HG02588 (cell line): ENCODE measurements around the gene C1orf122.
"Not testable (repeated sequence)": the region's sequence is repeated elsewhere in the genome, so short reads cannot be mapped to it uniquely, and the experiment has no call there.

Experiments used
- ATAC-seq: cut with Tn5 transposase; IDR thresholded peaks from one replicate; pipeline ENCODE4 v1.9.1; 2021; ENCODE audit warnings: mild to moderate bottlenecking, moderate library complexity; ENCODE audit not compliant: unreplicated experiment

The C1orf122 gene

DNA sequence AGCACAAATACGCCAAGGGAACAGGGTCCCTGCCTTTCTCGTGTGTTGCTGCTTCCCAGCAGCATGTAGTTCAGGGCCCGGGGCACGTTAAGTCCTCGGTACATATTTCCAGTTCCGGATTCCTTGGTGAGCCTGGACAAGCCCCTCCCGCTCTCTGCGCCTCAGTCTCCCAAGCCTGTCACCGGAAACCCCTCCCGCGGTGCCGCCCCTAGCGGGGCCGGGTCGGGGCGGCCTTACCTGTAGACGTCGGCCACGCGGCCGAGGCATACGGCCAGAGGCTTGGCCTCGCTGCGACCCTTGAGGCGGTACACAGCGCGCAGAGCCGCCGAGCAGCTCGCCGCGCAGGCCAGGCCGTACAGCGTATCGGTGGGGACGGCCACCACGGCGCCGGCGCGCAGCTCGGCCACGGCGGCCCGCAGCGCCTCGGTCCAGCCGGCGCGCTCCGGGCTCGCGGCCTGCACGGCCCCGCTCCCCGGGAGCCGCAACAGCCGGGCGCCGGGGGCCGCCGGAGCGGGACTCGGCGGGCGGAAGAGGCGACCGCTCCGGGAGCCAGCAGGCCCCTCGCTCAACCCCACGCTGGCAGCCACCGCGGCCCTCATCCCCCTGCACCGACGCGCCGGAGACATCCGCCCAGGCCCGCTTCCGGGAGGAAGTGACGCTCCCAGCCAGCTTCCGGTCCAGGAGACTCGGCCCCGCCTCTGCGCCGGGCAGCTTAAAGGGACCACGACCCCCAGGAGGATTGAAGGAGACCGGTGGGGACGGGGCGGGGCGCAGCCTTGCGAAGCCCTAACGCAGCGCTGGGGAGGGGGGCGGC, at the start of gene C1orf122, which contains the start of gene YRDC:
C1orf122 (plus strand) TSS at position 236 of the 814 bp plus-strand sequence. CDS start 615 bp downstream, outside the sequence.
YRDC (minus strand) TSS at position 654 of the 814 bp plus-strand sequence; CDS start at position 626, 28 bp downstream.
- peak; percentile 86 for ATAC-seq

- ATAC-seq: no peak
These were observed 48.1 kb upstream of the C1orf122 start for GRCh38 chr1:37759451-37759850.

DNA sequence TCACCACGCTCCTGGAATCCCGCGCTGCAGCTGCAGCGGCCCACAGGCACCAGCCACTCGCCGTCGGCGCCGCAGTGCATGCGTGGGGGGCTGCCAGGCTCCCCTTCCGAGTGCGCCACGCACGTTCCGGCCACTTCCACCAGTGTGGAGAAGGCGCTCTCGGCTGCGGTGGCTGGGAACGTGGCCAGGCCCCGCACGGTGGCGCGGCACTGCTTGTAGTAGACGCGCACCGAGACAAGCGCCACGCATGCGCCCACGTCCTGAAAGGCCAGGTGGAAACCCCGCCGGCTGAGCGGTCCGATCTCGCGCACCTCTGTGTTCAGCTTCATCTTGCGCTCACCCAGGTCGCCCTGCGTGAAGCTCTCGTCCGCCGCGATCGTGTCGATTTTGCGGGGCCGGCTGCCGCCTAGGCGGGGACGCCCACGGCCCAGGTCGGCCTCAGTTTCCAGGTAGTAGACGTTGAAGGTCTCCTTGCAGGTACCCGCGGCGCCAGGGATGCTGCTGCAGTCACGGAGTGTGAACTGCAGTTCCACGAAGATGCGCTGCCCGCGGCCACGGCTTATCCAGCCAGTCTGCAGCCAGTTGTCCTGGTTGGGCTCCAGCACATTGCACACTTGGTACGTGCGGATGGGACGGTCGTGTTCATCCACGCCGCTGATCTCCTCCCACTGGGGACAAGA, 46.0 kb upstream of the C1orf122 start:
- no peak for ATAC-seq

GRCh38 chr1:37762516-37762915, 45.1 kb upstream of the C1orf122 start:
- ATAC-seq: no peak

DNA sequence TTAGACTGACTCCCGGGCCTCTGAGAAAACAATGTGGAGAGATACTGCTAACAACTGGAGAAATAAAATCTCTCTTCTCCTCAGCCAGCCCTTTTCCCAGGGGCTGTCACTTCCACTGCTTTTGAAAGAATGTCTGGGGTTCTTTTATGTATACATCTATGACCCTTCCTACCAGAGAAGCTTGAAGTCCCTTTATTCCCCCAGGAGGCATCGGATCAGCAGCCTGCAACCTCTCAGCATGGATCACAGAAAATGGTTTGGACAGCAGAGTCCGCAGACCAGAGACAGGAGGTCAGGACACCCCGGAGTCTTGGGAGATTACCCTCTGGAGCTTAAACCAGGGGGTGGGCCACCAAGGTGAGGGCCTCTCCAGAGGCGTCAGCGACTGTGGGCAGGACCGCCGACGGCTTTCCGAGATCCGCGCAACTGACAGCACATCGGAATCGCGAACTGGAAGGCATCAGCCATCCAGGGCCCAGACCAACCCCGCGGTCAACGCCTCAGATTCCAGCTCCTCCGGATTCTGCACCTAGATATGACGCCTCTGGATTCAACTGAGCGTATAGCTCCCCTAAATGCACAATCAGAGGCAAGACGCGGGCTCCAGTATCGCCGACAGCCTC, 43.7 kb upstream of the C1orf122 start:
- no peak for ATAC-seq

- ATAC-seq: no peak
These were observed 43.2 kb upstream of the C1orf122 start for GRCh38 chr1:37764414-37764825.

DNA sequence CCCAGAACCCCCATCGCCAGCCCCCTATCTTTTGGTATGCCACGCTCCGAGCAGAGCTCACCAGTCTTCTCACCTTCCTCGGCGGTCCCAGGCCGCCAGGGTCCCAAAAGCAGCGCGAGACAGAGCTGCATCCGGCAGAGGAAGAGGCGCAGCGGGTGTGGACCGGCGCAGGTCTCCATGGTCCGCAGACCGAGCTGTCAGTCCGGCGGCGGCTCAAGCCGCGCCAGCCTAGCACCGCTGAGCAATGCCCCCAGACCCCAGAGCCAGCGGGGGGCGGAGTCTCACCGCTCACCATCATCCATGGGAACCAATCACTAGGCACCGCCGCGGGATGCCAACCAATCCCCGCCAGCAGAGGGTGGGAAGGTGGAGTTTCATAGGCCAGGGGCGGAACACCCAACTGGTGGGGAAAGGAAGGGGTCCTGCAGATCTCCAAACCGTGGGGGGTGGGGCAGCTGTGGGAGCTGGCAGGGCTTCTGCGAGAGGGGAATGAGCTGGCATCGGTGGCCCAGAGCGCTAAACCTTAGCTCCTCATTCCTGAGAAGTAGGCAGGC, 42.6 kb upstream of the C1orf122 start, which contains the start of gene EPHA10:
EPHA10 (minus strand) TSS at position 233 of the 554 bp plus-strand sequence; CDS start at position 179, 54 bp downstream.
- no peak for ATAC-seq

- no peak for ATAC-seq
These were observed 41.5 kb upstream of the C1orf122 start for GRCh38 chr1:37765916-37766664.

- no peak for ATAC-seq
These were observed 40.1 kb upstream of the C1orf122 start for GRCh38 chr1:37767488-37767887.

DNA sequence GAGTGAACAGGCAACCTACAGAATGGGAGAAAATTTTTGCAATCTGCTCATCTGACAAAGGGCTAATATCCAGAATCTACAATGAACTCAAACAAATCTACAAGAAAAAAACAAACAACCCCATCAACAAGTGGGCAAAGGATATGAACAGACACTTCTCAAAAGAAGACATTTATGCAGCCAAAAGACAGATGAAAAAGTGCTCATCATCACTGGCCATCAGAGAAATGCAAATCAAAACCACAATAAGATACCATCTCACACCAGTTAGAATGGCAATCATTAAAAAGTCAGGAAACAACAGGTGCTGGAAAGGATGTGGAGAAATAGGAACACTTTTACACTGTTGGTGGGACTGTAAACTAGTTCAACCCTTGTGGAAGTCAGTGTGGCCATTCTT, 36.1 kb upstream of the C1orf122 start:
- ATAC-seq: not testable (repeated sequence)

DNA sequence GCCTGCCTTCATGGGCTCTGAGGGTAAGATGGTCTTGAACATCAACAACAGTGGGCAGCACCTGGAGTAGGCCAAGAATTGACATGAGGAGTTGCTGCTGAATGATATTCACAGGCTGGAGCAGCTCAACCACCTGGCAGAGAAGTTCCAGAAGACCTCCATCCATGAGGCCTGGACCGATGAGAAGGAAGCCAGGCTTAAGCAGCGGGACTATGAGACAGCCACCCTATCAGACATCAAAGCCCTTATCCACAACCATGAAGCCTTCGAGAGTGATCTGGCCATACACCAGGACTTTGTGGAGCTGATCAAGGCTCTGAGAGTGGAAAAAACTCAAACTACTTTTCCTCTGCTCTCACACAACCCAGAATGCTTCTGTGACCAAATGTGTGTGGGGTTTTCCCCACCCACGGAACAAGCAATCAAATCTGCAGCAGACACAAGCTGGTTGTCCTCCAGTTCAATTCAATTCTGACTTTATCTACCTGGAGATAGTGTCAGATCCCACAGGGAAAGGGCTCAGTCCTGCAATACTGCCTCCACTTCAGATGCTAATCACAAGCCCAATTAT, 30.6 kb upstream of the C1orf122 start:
- no peak for ATAC-seq

- no peak for ATAC-seq
These were observed 28.9 kb upstream of the C1orf122 start for GRCh38 chr1:37778654-37779053.

DNA sequence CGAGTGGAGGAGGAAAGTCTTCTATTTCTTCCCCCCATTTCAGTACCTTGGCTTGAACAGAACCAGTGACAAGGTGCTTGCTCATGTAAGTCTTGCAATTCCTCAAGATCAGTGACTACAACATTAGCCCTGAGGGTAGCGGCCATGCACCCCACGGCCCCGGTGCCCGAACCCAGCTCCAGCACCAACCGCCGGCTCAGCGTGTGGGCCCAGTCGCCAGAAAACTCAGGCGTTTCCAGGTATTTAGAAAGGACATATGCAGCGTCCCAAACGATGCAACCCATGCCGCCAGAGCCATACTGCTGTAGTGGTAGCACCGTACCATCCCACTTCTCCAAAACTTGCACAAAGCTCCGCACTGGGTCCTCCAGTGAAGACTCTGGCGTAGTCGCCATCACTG, 25.1 kb upstream of the C1orf122 start:
- ATAC-seq: no peak

GRCh38 chr1:37792943-37793686, 14.5 kb upstream of the C1orf122 start:
- ATAC-seq: no peak

DNA sequence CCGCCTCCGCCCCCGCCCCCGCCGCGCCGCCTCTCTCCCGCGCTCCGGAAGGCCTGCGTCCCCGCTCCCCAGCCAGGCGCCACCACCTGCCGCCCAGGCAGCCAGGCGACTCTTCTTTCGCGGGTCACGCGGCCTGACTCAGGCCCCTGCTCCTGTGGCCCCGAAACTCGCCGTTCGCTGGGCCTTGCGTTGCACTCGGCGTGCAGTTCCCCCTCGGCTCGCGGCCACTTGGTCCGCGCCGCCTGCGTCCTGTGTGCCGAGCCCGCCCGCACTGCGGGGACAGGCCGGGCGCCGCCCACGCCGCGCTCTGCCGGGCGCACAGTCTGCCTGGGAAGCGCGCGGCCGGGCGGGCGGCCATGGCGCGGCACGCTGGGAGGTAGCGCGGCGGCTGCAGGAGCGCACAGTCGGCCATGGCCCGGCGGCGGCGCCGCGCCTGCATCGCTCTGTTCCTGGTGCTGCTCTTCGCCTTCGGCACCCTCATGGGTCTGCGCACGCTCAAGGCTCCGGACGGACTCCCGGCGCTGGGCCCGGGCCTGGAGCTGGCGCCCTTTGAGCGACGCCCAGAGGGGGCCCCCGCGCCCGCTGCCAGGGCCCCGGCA, 13.7 kb upstream of the C1orf122 start, which contains the start of gene MANEAL:
MANEAL (plus strand) TSS at position 75 of the 599 bp plus-strand sequence; CDS start at position 411, 336 bp downstream.
- ATAC-seq: peak; percentile 53

DNA sequence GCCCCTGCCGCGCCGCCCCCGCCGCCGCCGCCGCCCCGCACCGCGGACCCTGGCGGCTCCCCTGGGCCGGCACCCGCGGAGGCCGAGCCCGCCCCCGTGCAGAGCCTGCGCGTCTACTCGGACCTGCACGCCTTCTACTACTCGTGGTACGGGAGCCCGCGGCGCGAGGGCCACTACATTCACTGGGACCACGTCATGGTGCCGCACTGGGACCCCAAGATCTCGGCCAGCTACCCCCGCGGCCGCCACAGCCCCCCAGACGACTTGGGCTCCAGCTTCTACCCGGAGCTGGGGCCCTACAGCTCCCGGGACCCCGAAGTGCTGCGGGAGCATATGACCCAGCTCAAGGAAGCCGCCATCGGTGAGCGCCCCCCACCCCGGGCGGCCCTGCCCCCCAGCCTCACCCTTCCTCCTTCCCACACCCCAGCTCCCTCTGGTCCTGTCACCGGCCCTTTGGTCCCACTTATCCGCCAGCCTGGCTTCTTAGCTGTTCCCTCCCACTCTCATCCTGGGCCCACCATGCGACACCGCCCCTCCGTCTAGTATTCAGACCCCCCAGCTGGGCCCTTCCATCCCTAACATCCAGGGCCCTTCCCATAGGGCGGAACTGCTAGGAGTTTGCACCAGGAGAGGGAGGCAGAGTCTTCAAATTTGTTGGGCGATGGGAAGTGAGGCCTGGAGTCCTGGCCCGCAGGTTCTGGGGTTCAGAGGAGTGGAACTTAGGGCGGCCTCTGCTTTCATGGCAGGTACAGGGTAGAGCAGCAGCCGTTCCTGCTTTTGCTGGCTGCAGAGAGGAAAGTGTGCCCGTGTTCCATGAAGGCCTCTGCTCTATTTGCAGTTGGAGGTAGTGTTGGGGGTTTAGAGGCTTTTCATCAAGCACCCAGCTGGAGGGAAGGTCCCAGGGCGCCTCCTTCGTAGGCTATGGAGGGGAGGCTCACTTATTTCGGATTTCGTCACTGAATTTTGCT, 12.9 kb upstream of the C1orf122 start:
- peak; percentile 32 for ATAC-seq

DNA sequence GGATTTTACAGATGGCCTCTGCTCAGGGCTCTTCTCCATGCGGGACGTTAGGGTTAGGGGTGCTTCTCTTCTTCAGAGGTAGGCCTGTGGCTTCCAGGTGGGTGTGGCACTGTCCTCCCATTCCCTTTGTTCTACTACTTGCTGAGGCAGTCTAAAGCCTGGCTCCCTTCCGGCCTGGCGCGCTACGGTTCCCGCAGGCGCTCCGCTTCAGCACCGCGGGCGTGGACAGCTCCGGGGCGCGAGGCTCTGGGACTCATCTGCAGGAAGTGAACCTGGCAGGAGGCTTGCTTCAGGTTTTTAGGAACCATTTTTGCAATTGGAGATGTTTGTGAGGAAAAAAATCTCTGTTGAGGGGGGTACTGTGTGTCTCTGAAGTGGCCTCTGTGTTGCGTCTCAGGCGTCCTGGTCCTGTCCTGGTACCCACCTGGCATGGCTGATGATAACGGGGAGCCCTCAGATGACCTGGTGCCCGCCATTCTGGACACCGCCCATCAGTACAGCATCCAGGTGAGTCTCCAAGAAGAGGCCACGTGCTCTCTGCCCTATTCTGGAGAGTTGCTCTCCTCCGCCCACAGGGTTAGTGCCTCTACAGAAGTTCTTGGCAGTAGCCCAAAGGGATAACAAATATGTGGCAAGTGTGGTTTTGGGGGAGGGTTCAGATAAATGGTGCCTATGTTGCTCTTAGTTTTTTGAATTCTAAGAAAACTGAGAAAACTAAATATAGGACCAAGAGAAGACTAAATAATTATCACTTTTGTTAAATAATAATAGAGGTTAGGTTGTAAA, 12.1 kb upstream of the C1orf122 start:
- ATAC-seq: no peak
